ENCODE results near the gene GADL1.
A peak's percentile ranks its signal among the peaks of the same experiment; 100 is the strongest.

GADL1 gene

DNA sequence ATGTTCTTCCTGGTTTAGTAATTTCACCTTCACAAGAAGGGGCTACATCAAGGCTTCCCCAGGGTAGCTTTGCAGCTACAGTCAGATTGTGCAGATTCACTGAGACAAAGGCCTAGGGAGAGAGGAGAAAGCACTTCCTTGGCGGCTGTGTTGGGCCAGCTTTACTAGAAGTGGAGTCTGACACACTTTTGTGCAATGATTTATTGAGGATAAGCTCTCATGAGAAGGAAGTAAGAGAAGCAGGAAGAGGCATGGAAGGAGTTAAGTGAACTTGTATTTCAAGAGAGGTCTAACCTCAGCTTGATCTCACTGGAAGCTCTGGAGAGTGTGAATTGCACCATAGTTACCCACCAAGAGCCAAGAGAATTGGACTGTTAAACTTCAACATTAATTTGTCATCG lies 209.2 kb downstream of the GADL1 start:
- peak; percentile 67 for DNase-seq (ENCODE audit: low read depth)
- TF ChIP-seq, protein P1, sequence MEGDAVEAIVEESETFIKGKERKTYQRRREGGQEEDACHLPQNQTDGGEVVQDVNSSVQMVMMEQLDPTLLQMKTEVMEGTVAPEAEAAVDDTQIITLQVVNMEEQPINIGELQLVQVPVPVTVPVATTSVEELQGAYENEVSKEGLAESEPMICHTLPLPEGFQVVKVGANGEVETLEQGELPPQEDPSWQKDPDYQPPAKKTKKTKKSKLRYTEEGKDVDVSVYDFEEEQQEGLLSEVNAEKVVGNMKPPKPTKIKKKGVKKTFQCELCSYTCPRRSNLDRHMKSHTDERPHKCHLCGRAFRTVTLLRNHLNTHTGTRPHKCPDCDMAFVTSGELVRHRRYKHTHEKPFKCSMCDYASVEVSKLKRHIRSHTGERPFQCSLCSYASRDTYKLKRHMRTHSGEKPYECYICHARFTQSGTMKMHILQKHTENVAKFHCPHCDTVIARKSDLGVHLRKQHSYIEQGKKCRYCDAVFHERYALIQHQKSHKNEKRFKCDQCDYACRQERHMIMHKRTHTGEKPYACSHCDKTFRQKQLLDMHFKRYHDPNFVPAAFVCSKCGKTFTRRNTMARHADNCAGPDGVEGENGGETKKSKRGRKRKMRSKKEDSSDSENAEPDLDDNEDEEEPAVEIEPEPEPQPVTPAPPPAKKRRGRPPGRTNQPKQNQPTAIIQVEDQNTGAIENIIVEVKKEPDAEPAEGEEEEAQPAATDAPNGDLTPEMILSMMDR (conservative IDR thresholded peaks at IDR 0.05; ENCODE audit: low read depth, low read length): no peak
- no peak overlapping the region for H3K4me3 ChIP-seq (ENCODE audit: low read depth, low read length)

DNA sequence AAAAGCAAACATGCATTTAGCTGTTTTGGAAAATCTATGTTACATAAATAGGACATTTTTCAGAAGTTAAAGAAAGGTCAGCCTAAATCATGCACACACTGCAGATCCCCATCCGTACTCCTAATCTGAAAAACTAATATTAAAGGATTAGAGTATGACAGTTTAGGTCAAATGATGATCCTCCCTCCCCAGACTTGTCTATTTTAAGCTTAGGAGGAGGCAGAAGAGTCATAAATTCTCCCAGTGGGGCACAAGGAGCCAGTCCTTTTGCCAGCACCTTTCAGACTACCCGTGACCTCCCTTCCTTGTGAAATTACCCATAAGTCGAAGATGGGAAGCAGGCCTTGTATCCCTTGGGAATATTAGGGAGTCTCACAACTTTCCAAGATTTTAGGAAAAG lies 210.1 kb downstream of the GADL1 start:
- no peak for DNase-seq (ENCODE audit: low read depth)
- TF ChIP-seq, protein P1 (conservative IDR thresholded peaks at IDR 0.05; ENCODE audit: low read depth, low read length): no peak
- H3K4me3 ChIP-seq (ENCODE audit: low read depth, low read length): no peak overlapping the region

DNA sequence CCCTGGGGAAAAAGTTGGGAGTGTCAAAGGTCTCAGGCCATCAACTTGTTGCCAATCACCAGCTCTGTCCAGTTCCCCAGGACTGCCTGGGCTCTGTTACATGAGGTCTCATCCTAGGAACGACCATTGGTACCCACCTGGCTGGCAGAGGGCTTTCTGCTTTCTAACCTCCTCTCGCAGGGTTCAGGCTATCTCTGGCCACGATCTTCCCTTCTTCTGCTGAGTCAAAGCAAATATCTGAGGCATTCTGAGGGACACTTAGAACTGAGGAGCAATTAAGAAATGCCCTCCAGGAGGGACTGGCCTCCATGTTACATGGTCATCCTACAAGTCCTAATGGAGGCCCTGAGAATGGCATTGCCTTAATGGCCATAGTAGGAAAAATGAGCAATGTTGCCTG lies 210.7 kb downstream of the GADL1 start:
- no peak for DNase-seq (ENCODE audit: low read depth)
- TF ChIP-seq, protein P1 (conservative IDR thresholded peaks at IDR 0.05; ENCODE audit: low read depth, low read length): no peak
- no peak overlapping the region for H3K4me3 ChIP-seq (ENCODE audit: low read depth, low read length)

DNA sequence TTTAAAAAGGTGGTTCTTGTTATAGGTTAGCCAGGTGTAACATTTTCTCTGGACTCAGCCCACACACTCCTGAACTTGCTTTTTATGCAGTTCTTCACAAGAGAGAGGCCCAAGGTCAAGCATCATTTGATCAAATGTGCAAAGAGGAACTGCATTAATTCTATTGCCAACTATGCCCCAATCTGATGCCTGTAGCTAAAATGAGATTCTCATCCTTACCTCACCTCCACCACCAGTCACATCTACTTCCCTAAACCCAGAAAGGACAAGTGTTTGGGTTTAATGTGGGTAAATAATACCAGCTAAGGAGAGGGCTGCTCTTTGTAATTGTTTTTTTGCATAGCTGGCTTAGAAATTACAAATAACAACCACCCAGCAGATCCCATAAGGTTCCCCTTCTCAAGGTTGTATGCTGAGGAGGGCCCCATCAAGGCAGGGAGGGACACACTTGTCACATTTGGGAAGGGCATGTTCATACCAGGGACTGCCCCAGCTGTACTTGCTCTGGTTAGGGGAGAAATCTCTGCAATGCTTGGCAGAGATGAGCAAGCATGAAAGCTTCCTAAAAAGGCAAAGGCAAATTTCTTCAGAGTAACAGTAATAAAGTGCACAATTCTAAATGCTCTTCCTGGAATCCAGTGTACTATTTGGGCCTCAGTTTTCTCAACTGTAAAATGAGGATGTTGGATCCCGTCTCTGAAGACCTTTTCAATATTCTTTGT lies 211.9 kb downstream of the GADL1 start:
- no peak for DNase-seq (ENCODE audit: low read depth)
- TF ChIP-seq, protein P1 (conservative IDR thresholded peaks at IDR 0.05; ENCODE audit: low read depth, low read length): no peak
- H3K4me3 ChIP-seq (ENCODE audit: low read depth, low read length): no peak overlapping the region

DNA sequence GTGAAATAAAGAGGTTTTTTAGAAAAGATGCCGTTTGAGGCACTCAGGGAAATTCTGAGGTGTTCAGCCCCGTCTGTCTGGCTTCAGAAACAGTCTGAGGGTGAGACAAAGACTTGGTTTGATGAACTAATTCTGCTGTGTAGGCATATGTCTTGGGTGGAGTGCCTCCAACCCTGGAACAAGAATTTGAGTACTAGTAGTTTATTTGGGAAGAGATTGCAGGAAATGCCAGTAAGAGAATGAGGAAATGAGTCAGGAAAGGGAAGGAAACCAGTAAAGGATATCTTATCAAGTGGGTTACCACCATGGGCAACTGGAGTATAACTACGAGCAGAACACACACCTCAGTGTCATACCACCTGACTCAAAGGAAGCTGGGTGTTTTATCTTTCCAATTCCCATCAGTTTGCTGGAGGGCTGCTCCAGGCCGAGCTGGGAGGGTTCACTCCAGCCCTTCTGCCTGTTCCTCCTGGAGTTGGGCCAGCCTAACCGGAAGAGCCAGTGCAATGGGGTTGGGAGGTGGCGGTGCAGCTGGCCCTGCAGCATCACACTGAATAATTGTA lies 212.7 kb downstream of the GADL1 start:
- H3K4me3 ChIP-seq (ENCODE audit: low read depth, low read length): no peak overlapping the region
- TF ChIP-seq, protein P1 (conservative IDR thresholded peaks at IDR 0.05; ENCODE audit: low read depth, low read length): no peak
- peak; percentile 29 for DNase-seq (ENCODE audit: low read depth)

DNA sequence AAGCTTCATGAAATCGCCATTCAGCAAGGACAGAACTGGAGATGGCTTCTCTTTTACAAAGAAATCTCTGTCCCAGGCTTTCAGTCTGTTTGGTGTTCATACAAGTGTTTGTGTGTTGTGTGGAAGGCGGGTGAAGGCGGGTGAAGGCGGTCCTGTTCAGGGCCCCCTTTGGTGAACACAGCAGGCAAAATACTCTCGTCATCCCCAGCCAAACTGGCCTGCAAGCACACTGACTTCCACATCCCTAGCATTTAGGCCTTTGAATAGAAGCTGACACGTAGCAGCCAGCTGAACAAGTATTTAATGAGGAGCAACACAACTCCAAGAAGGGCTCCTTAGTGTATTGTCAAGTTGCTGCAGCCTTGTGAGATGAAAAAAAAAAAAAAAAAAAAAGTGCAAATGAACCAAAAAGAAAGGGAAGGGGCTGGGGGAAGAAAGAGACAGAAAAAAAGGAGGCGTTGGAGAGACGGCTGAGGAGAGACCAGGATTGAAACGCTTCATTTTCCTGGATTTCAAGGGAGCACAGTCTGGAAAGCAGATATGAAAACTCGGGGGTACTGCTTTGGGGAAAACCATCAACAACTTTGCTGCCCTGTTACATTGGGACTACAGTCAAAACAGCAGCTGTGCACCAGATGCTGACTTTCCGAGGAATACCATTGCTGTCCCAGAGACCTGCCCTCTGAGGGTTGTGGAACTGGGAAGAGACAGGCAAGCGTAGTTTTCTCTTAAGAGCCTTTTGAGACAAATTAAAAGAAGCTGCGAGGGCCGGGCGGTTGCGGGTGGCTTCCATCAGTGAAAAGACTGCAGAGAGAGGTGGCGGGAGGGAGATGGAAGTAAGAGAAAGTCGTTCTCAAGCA lies 213.4 kb downstream of the GADL1 start:
- no peak overlapping the region for H3K4me3 ChIP-seq (ENCODE audit: low read depth, low read length)
- peak; percentile 83 for DNase-seq (ENCODE audit: low read depth)
- TF ChIP-seq, protein P1 (conservative IDR thresholded peaks at IDR 0.05; ENCODE audit: low read depth, low read length): no peak
